ENCODE measurements around the gene SSTR5.
A peak's percentile ranks its signal among the peaks of the same experiment; 100 is the strongest.

Gene SSTR5

GRCh38 chr16:1055557-1055924 is 17.0 kb upstream of the SSTR5 start:
- no peak for DNase-seq

GRCh38 chr16:1056196-1056595 is 16.4 kb upstream of the SSTR5 start:
- DNase-seq = no peak

- DNase-seq = peak; percentile 76
These were observed 15.2 kb upstream of the SSTR5 start for GRCh38 chr16:1057252-1057932.

GRCh38 chr16:1058216-1058615 is 14.3 kb upstream of the SSTR5 start:
- DNase-seq = no peak

GRCh38 chr16:1059310-1059709 is 13.2 kb upstream of the SSTR5 start:
- no peak for DNase-seq

- DNase-seq = no peak
These were observed 11.9 kb upstream of the SSTR5 start for GRCh38 chr16:1060416-1061340.

- DNase-seq = no peak
These were observed 10.6 kb upstream of the SSTR5 start for GRCh38 chr16:1061769-1062505.

- DNase-seq = no peak
These were observed 9.7 kb upstream of the SSTR5 start for GRCh38 chr16:1062895-1063294.

- no peak for DNase-seq
These were observed 8.8 kb upstream of the SSTR5 start for GRCh38 chr16:1063728-1064127.

GRCh38 chr16:1065469-1066128 is 6.9 kb upstream of the SSTR5 start:
- DNase-seq = no peak

GRCh38 chr16:1066584-1067172 is 5.9 kb upstream of the SSTR5 start:
- no peak for DNase-seq

GRCh38 chr16:1067629-1068028 is 4.9 kb upstream of the SSTR5 start:
- DNase-seq = no peak

- DNase-seq = no peak
These were observed 4.1 kb upstream of the SSTR5 start for GRCh38 chr16:1068451-1068850.

- no peak for DNase-seq
These were observed 3.4 kb upstream of the SSTR5 start for GRCh38 chr16:1069154-1069553.

- no peak for DNase-seq
These were observed 2.3 kb upstream of the SSTR5 start for GRCh38 chr16:1070084-1070863.

- no peak for DNase-seq
These were observed 1.6 kb upstream of the SSTR5 start for GRCh38 chr16:1070864-1071408.

GRCh38 chr16:1071561-1072225 is 854 bp upstream of the SSTR5 start:
- DNase-seq = no peak

- DNase-seq = no peak
These were observed 663 bp downstream of the SSTR5 start for GRCh38 chr16:1073262-1073558.

- no peak for DNase-seq
These were observed 1.2 kb downstream of the SSTR5 start for GRCh38 chr16:1073566-1074378.

GRCh38 chr16:1074379-1074649 is 1.8 kb downstream of the SSTR5 start:
- DNase-seq = no peak

GRCh38 chr16:1075546-1075945 is 3.0 kb downstream of the SSTR5 start:
- no peak for DNase-seq

Measured in CD4-positive, alpha-beta T cell treated with Interleukin-17A for 4 hours (primary cell).